Esophagus mucosa (tissue), 1 donor: ENCODE data around the gene TOLLIP. TPM values are rescaled to one million over a fixed set of nuclear protein-coding genes. Genes with fewer than 3 reads are reported as not detected.
"Not testable (repeated sequence)": the region's sequence is repeated elsewhere in the genome, so short reads cannot be mapped to it uniquely, and the experiment has no call there.

Experiments
- ATAC-seq: fragments of 200-7000 bp; cut with Tn5 transposase; one replicate; pipeline ENCODE4 v1.9.1; 2020
- total RNA-seq: library from RNA; stranded (reverse); gene quantifications from one replicate; pipeline ENCODE4 v1.2.4, GENCODE V29; 2023
- donor health status: DM: yes; HTN: yes; CAD: no.

The TOLLIP gene
- total RNA-seq, 1 donor from 2014 or later = 118 TPM

DNA sequence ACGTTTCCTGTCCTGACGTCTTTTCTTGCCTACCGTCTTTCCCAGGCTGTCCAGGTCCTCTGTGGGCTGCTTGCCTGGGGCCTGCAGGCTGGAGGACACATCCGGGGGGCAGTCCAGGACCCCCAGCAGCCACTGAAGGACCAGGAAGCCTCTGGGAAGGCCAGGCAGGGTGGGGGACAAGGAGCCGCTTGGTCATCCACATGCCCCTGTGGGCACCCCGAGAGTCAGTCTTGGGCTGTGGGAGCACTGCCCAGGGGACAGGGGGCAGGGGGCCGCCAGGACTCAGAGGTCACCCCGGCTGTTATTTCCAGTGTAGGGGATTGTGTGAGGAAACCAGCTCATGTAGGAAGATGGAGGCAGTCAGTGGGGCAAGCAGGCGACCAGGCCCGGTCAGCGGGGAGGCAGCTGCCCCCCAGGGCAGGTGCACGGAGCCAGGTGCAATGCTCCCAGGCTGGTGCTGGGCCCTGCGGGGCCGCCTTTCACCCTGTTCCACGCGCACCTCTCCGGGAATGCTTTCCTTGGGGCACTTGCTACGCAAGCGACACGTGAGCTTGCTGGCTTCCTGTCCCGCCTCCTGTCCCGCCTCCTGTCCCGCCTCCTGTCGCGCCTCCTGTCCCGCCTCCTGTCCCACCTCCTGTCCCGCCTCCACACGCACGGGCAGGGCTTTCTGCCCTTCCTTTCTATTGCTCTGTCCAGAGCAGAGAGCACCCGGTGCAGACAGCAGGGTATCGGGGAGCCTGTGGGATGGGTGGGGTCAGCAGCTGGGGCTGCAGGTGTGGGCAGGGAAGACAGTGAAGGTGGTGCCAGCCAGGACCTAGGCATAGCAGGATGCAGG is 47.0 kb downstream of the TOLLIP start:
- peak; percentile 89 for ATAC-seq

DNA sequence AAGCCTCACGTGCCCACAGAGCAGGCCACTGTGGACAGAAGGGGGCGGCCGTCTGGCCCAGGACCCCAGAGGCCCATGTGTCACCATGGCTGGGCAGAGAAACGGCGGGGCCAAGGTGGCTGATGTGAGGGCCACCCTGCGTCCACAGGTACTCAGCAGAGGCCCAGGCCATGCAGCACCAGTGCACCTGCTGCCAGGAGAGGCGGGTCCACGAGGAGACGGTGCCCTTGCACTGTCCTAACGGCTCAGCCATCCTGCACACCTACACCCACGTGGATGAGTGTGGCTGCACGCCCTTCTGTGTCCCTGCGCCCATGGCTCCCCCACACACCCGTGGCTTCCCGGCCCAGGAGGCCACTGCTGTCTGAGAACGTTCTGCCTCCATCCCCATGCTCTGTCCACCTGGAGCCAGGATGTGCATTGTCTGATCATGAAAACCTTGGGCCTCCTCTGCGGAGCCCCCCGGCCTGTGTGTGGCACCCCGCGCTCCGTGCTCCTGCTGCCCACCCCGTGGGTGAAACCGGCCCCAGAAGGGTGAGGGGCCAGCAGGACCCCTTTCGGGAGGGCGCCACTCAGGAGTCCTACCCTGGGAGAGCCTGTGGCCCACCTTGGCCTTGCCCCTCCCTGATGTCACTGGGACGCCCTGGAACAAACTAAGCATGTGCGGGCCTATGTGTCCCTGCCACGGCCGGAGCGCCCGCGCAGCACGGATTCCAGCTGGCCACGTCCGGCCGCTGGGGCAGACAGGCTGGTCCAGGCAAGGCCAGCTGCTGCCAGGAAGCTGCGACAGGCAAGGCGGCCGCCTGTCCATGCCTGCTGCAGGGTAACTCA is 48.0 kb downstream of the TOLLIP start:
- no peak for ATAC-seq

DNA sequence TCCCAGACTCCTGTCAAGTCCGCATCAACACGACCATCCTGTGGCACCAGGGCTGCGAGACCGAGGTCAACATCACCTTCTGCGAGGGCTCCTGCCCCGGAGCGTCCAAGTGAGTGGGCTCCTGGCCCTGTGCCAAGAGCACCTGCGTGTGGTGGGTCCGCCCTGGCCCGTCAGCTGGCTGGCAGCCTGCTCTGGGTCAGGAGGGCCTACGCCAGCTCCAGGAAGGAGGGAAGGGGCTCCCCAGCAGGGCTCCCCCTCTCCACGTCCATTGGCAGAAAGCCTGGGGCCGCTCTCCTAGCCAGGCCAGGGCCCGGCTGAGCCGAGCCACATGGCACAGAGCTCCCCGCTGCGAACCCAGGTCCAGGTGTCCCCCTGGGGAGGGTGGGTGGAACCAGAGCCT is 48.8 kb downstream of the TOLLIP start:
- ATAC-seq = no peak

DNA sequence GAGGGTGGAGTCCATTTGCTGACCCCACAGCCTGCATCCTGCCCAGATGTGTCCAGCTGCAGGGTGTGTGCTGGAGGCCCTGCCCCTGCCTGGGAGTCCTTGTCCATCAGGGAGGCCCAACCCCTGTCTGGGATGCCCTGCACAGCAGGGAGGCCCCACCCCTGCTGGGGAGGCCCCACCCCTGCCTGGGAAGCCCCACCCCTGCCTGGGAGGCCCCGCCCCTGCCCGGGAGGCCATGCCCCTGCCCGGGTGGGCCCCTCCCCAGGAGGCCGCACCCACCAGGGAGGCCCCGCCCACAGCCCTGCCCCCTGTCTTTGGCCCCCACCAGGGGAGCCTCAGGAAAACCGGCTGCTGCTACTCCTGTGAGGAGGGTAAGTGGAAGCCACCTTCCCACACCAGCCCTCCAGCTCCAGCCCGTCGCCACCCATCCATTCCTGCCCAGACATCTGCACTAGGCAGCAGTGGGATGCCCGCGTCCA is 49.4 kb downstream of the TOLLIP start:
- ATAC-seq = peak; percentile 29

GRCh38 chr11:1259561-1259960 is 49.9 kb downstream of the TOLLIP start:
- ATAC-seq = no peak

DNA sequence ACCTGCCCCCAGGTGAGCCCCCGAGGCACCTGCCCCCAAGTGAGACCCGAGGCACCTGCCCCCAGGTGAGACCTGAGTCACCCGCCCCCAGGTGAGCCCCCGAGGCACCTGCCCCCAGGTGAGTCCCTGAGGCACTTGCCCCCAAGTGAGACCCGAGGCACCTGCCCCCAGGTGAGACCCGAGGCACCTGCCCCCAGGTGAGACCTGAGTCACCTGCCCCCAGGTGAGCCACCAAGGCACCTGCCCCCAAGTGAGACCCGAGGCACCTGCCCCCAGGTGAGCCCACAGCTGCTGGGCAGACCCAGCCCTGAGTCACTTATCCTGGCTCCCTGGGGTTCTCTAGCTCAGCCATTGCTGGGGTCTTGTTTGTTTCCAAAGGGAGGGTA is 50.4 kb downstream of the TOLLIP start:
- ATAC-seq = no peak

- no peak for ATAC-seq
Observed at GRCh38 chr11:1258401-1259075, 50.9 kb downstream of the TOLLIP start.

GRCh38 chr11:1257916-1258315 is 51.5 kb downstream of the TOLLIP start:
- ATAC-seq = no peak

DNA sequence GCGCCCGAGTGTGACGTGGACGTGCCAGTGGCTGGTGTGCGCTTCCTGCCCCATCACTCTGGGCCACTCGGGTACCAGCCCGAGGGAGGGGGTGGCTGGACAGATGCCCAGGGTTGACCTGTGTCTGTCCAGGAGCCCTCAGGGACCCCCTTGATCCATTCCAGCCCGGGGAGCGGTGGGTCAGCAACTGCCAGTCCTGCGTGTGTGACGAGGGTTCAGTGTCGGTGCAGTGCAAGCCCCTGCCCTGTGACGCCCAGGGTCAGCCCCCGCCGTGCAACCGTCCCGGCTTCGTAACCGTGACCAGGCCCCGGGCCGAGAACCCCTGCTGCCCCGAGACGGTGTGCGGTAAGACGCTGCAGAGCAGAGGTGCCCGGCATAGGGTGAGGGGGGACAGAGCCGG is 52.1 kb downstream of the TOLLIP start:
- no peak for ATAC-seq

DNA sequence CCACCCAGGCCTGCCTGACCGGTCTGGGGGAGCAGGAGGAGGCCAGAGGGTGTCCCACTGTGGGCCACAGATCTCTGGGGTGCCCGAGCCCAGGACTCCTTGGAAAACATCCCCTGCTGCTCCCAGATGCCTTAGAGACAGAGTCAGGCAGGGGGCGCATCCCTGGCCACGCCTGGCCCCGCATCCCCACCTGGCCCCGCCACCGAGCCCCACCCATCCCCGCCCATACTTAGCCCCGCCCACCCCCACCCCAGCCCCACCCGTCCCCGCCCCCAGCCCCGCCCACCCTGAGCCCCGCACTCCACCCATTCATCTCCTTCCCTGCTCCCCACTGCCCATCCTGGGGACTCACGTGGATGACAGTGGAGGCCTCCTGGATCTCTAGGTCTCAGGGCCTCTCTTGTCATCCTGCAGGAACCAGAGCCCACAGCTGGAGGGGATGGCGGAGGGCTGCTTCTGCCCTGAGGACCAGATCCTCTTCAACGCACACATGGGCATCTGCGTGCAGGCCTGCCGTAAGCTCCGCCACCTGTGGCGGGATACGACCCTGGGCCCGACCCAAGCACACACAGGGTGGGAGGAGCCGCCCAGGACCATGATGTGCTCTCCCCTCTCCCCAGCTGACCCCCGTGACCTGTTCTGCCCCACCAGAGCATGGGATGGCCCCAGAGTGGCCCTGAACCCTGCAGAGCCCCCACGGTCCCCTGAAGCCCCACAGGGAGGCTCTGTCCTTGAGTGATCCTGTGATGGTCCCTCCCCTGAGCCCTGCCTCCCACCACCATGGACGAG is 53.0 kb downstream of the TOLLIP start:
- ATAC-seq = no peak

DNA sequence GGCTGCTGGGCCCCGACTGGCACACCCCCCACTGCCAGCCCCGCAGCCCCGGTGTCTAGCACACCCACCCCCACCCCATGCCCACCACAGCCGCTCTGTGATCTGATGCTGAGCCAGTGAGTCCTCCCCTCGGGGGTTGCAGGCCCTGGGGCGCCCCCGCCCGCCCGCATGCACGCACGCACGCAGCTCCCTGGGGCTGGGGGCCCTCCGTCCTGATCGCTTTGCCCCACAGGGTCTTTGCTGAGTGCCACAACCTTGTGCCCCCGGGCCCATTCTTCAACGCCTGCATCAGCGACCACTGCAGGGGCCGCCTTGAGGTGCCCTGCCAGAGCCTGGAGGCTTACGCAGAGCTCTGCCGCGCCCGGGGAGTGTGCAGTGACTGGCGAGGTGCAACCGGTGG is 54.3 kb downstream of the TOLLIP start:
- no peak for ATAC-seq

DNA sequence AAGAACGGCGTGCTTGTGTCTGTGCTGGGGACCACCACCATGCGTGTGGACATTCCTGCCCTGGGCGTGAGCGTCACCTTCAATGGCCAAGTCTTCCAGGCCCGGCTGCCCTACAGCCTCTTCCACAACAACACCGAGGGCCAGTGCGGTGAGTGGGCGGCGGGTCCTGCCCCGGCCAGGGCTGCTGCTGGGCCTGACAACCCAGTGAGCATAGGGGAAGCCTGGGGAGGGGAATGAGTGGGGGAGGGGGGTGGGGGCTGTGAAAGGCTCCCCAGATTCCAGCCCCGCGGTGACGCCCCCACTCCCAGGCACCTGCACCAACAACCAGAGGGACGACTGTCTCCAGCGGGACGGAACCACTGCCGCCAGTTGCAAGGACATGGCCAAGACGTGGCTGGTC is 54.7 kb downstream of the TOLLIP start:
- ATAC-seq = no peak

GRCh38 chr11:1254086-1254648 is 55.3 kb downstream of the TOLLIP start:
- no peak for ATAC-seq

DNA sequence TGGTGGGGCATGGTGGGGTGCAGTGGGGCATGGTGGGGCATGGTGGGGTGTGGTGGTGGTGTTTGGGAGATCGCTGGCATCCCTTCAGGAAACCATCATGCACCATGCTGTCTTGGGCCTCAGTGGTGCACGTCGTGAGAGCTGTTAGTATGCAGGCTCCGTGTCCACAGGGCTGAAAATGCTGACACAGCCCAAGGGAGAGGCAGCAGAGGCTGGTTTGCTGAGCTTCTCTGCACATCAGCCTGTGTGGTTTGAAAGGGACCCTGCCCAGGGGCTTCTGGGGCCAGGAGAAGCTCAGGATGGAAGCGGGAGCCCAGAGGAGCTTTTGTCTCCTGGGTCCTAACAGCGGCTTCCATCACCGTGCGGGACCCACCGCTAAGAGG is 56.3 kb downstream of the TOLLIP start:
- no peak for ATAC-seq

- ATAC-seq = peak; percentile 7
Observed at GRCh38 chr11:1252371-1253102, 56.9 kb downstream of the TOLLIP start.

DNA sequence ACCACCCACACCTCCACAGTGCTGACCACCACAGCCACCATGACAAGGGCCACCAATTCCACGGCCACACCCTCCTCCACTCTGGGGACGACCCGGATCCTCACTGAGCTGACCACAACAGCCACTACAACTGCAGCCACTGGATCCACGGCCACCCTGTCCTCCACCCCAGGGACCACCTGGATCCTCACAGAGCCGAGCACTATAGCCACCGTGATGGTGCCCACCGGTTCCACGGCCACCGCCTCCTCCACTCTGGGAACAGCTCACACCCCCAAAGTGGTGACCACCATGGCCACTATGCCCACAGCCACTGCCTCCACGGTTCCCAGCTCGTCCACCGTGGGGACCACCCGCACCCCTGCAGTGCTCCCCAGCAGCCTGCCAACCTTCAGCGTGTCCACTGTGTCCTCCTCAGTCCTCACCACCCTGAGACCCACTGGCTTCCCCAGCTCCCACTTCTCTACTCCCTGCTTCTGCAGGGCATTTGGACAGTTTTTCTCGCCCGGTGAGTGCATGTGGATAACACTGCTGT is 58.1 kb downstream of the TOLLIP start:
- no peak for ATAC-seq

- not testable (repeated sequence) for ATAC-seq
Observed at GRCh38 chr11:1250411-1250810, 59.0 kb downstream of the TOLLIP start.

DNA sequence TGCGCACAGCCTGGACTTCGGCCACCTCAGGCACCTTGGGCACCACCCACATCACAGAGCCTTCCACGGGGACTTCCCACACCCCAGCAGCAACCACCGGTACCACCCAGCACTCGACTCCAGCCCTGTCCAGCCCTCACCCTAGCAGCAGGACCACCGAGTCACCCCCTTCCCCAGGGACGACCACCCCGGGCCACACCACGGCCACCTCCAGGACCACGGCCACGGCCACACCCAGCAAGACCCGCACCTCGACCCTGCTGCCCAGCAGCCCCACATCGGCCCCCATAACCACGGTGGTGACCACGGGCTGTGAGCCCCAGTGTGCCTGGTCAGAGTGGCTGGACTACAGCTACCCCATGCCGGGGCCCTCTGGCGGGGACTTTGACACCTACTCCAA is 60.5 kb downstream of the TOLLIP start:
- ATAC-seq = not testable (repeated sequence)

- ATAC-seq = not testable (repeated sequence)
Observed at GRCh38 chr11:1247026-1247425, 62.4 kb downstream of the TOLLIP start.

DNA sequence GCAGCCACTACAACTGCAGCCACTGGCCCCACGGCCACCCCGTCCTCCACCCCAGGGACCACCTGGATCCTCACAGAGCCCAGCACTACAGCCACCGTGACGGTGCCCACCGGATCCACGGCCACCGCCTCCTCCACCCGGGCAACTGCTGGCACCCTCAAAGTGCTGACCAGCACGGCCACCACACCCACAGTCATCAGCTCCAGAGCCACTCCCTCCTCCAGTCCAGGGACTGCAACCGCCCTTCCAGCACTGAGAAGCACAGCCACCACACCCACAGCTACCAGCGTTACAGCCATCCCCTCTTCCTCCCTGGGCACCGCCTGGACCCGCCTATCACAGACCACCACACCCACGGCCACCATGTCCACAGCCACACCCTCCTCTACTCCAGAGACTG is 63.1 kb downstream of the TOLLIP start:
- ATAC-seq = not testable (repeated sequence)

GRCh38 chr11:1245717-1246116 is 63.7 kb downstream of the TOLLIP start:
- not testable (repeated sequence) for ATAC-seq
